Right ventricle myocardium inferior (tissue), 1 donor: ENCODE data around the gene SYF2. TPM values are rescaled to one million over a fixed set of nuclear protein-coding genes. Genes with fewer than 3 reads are reported as not detected.

ENCODE experiments used
- ATAC-seq: fragments of 200-7000 bp; cut with Tn5 transposase; one replicate; pipeline ENCODE4 v1.9.1; 2020; ENCODE audit warnings: mild to moderate bottlenecking, moderate library complexity
- DNase-seq: peaks from one replicate; pipeline ENCODE4 v3.0.0; 2021; ENCODE audit errors: missing footprints
- intact Hi-C: fragments of 100-400 bp; cut with DNase I; formaldehyde crosslinking; loops from one replicate; pipeline ENCODE4 v1.11.0; 2022
- total RNA-seq: library from RNA; stranded (reverse); fragmentation: NEBNext Ultra II Directional; extraction: Animal tissue kit (Norgen Biotek cat#: 25700); gene quantifications from one replicate; pipeline ENCODE4 v1.2.1, GENCODE V29; 2021
- donor health status: DM: no; HTN: yes; CAD: no; lungs with severe emphysema.

Gene SYF2
- total RNA-seq, 1 donor from 2014 or later, result 34.1 TPM

DNA sequence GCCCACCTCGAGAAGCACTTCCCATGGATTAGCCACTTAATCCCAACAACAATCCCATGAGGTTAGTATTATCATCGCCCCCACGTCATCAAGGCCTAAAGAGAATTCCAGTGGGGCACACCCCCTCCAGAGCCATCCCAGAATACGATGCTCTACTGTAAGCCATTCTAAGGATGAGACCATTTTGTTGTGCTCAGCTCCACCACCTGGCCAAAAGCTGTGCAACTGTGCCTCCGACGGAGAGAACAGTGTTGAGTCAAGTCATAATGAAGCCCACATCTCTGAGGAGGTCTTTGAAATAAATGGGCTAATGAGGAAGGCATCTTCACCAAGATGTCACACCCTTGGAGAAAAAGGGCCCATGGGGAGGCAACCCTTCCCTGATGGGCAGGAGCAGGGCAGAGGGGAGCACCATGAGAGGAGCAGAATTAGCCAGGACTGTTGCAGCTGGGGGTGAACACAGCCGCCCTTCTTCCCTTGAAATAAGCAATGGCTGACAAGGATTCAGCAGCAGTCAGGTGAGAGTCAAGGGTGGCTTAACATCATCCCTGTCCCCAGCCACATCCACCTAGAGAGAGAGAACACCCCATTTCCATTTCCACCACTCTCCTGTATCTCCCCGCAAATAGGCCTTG, 14.6 kb downstream of the SYF2 start:
- DNase-seq (no peak), ATAC-seq (no peak)
- intact Hi-C loops, result no loop called here

DNA sequence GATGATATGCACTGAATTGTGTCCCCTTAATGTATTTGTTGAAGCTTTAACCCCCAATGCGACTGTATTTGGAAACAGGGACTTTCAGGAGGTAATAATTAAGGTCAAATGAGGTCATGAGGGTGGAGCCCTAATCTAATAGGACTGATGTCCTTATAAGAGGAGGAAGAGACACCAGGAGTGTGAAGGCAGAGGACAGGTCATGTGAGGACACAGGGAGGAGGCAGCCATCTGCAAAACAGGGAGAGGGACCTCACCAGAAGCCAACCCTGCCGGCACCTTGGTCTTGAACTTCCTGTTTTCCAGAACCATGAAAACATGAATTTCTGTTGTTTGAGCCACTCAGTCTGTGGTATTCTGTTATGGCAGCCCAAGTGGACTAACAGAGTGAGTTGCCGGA, 15.3 kb downstream of the SYF2 start:
- DNase-seq (no peak), ATAC-seq (no peak)
- intact Hi-C loops, result no loop called here

- ATAC-seq, result no peak
- no peak for DNase-seq
- intact Hi-C loops, result no loop called here
These were observed 16.2 kb downstream of the SYF2 start for GRCh38 chr1:25216123-25216522.

- intact Hi-C loops, result no loop called here
- ATAC-seq, result no peak
- no peak for DNase-seq
These were observed 19.6 kb downstream of the SYF2 start for GRCh38 chr1:25212725-25213124.

DNA sequence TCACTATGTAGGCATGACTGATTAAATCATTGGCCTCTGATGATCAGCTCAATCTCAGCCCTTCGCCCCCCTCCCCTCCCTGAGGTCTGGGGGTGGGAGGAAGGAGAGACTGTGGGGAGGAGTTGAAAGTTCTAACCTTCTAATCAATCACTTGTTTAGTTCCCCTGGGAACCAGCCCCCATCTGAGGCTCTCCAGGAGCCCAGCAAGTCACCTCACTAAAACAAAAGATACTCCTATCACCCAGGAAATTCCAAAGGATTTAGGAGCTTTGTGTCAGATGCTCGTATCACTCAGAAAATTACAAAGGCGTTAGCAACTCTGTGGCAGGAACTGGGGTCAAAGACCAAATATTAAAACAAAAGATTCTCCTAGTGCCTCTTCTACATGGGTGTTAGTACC, 21.6 kb downstream of the SYF2 start:
- ATAC-seq (no peak), DNase-seq (no peak)
- intact Hi-C loops, result no loop called here

DNA sequence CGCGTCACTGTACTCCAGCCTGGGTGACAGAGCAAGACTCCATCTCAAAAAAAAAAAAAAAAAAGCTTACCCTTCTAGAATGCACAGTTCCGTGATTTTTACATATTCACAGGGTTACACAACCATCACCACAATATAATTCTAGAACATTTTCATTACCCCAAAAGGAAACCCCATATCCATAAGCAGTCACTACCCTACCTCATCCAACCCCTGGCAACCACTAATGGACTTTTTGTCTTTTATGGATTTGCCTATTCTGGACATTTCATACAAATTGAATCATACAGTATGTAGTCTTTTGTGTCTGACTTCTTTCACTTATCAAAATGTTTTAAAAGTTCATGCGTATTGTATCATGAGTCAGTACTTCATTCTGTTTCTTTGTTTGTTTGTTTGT, 22.8 kb downstream of the SYF2 start:
- intact Hi-C loops, result loop anchor here (10.0 kb wide), 1 partner anchor 105 kb away; no protein-coding TSS in a partner anchor
- DNase-seq (no peak), ATAC-seq (no peak)

GRCh38 chr1:25208561-25209222, 23.6 kb downstream of the SYF2 start:
- ATAC-seq, result no peak
- intact Hi-C loops, result loop anchor here (10.0 kb wide), 1 partner anchor 104 kb away; no protein-coding TSS in a partner anchor
- no peak for DNase-seq

- intact Hi-C loops, result loop anchor here (10.0 kb wide), 1 partner anchor 103 kb away; no protein-coding TSS in a partner anchor
- no peak for ATAC-seq
- no peak for DNase-seq
These were observed 24.2 kb downstream of the SYF2 start for GRCh38 chr1:25208092-25208491.

DNA sequence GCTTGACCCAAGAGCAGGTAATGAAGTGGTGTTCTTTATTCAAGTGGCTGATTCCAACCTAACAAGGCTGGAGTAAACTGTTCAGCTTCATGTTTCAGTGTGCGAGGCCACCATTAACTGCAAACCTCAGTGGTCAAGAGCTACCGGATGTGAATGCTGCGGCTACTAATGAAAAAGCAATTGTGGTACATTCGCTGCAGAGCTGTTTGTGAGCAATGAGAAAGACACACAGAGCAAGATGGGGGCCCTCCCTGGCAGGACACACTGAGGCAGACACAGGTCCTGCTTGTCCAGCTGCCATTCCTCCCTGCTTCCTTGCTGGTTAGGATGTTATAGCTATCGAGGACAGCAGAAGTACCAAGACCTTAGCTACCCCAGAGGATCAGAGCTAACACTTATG, 26.1 kb downstream of the SYF2 start:
- DNase-seq (no peak), ATAC-seq (no peak)
- intact Hi-C loops, result loop anchor here (10.0 kb wide), 1 partner anchor 101 kb away; no protein-coding TSS in a partner anchor

- DNase-seq, result no peak
- ATAC-seq, result no peak
- intact Hi-C loops, result loop anchor here (2.0 to 10.0 kb wide), 2 partner anchors 101 to 273 kb away; no protein-coding TSS in a partner anchor
These were observed 26.5 kb downstream of the SYF2 start for GRCh38 chr1:25205786-25206185.

DNA sequence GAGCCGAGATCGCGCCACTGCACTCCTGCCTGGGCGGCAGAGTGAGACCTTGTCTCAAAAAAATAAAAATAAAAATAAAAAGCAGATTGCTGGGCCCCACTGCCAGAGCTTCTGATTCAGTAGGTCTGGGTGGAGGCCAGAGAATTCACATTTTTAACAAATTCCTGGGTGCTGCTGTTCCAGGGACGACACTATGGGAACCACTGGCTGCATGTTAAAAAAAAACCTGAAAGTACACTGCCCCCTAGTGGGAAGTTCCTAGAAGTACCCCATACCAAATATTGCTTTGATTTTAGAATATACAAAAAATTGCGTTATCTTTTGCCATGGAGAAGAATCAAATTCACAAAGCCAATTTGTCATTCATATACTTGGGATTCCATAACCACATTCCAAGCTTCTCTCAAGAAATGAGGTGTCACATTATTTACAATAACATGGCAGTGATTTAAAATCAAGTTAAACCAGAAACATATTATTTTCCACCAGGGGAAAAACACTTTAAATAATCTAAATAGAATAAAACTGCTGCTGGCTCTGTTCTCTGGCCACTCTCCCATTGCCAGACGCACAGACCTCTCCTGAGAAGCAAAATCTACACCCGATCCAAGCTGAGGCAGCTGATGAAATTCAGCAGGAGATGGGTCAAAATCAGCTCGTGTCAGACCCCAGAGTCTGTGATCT, 27.4 kb downstream of the SYF2 start:
- intact Hi-C loops, result loop anchor here (1.0 to 10.0 kb wide), 3 partner anchors 100 to 357 kb away; no protein-coding TSS in a partner anchor
- no peak for DNase-seq
- ATAC-seq, result peak; percentile 48

GRCh38 chr1:25201006-25201405, 31.3 kb downstream of the SYF2 start:
- intact Hi-C loops, result loop anchor here (10.0 kb wide), 1 partner anchor 96 kb away; no protein-coding TSS in a partner anchor
- ATAC-seq (no peak), DNase-seq (no peak)

- intact Hi-C loops, result loop anchor here (10.0 kb wide), 1 partner anchor 95 kb away; no protein-coding TSS in a partner anchor
- peak; percentile 30 for ATAC-seq
These were observed 32.3 kb downstream of the SYF2 start for GRCh38 chr1:25199819-25200620.

DNA sequence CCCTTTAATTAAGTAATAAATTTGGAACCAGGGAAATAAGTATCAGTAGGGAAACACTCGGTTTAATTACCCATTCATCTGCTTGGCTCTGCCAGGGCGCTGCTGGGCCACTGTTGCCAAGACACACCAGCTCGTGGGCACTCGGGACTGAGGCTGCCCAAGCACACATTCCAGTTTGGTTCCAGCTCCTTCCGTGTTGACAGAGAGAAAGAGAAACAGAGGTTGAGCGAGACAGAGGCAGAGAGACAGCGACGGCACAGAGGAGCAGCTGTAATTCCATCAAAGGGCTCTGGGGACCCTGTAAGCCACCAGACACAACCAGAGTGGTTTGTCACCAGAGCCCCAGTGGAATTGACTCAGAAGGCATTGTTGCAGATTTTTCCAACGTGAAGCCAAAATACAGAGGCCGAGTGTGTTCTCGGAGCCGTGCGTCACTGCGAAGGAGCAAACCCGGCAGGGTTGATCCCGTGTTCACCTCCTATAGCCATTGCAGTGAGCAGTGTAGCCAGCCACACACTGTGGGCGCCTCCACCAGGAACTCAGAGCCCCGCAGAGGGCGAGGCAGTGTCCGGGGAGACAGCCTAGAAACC, 33.5 kb downstream of the SYF2 start:
- DNase-seq, result peak; percentile 77
- peak; percentile 70 for ATAC-seq
- intact Hi-C loops, result no loop called here

More at GRCh38 chr1:25199819-25200620, 32.3 kb downstream of the SYF2 start:
- no peak for DNase-seq

DNA sequence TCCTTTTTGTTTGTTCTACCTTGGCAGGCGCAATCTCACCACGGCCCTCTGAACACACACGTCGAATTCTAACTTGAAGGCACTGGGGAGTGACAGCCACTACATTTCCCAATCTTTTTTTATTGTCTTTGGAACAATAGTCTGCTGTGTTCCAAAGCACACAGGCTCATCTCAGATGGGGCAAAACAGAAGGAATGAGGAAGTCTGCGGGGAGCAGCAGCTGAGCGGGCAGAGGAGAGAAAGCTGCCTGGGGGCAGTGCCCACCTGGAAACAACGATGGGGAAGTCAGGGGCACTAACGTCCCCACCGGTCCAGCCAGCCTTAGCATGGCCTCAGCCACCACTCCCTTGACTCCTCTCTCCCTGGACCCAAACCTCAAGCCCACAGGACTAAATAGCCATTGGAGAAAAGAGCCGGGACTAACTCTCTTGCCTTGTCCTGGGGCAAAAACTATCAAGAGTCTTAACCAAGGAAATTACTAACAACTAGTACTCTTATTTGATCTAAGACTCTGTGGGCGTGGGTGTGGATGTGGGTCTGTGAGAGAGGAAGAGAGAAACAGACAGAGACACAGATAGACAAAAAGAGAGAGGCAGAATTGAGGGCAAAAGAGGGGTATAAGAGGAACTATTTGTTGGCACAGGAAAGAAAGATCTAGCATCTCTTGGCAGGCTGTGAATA, 34.2 kb downstream of the SYF2 start:
- no peak for ATAC-seq
- intact Hi-C loops, result no loop called here
- DNase-seq, result no peak

- intact Hi-C loops, result no loop called here
- DNase-seq, result no peak
- ATAC-seq, result no peak
These were observed 34.9 kb downstream of the SYF2 start for GRCh38 chr1:25197235-25197975.

- intact Hi-C loops, result no loop called here
- DNase-seq (no peak), ATAC-seq (no peak)
These were observed 35.5 kb downstream of the SYF2 start for GRCh38 chr1:25196830-25197229.
